Keratinocyte (primary cell): ENCODE results near the gene TBC1D7.

ENCODE experiments used
- CTCF ChIP-seq, 3 experiments: IDR thresholded peaks in 1 of 3; conservative IDR thresholded peaks in 1 of 3; optimal IDR thresholded peaks in 1 of 3; 2 replicates in 2 of 3; 3 replicates in 1 of 3; pipeline versions ENCODE3 to v1.5.1; 2011; ENCODE audit warnings: low read length in 3 of 3, mild to moderate bottlenecking in 3 of 3, moderate library complexity in 2 of 3, control low read depth in 1 of 3, inconsistent platforms in 1 of 3; ENCODE audit not compliant: insufficient read depth in 2 of 3; ENCODE audit errors: extremely low read depth in 1 of 3
- EZH2 ChIP-seq: IDR thresholded peaks from one replicate; pipeline ENCODE4 v1.6.1; 2012; ENCODE audit warnings: inconsistent platforms, mild to moderate bottlenecking, low read length, moderate library complexity

GRCh38 chr6:13294499-13295069 is 33.8 kb downstream of the TBC1D7 start:
- TF ChIP-seq CTCF (optimal IDR thresholded peaks at IDR 0.05 in 1 of 3, IDR thresholded peaks at IDR 0.05 in 1 of 3, conservative IDR thresholded peaks at IDR 0.05 in 1 of 3; ENCODE audit: extremely low read depth in 1 of 3, insufficient read depth in 2 of 3, low read length in 3 of 3) = no peak
- no peak for TF ChIP-seq EZH2
